ENCODE measurements around the gene SMARCC1. TPM values are rescaled to one million over a fixed set of nuclear protein-coding genes. Genes with fewer than 3 reads are reported as not detected.

SMARCC1 gene
- total RNA-seq, 1 experiment from 2014 or later: 130 TPM

DNA sequence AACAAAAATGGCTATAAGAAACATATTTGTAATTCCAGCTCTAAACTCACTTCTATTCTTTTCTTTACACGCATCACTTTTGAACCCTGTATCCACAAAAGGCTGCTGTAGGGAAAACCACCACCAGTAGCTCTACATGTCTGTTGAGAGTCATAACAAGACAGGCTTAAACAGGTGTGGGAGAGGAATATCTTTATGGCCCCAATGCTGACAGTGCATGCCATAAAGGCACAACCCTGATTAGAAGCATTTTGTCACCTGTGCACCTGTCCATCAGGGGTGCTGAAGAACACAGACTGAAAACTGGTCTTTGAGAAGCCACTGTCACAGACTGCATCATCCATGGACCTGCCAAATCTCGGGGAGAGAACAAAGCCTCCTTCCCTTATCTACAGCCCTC, 191.5 kb downstream of the SMARCC1 start:
- H3K4me3 ChIP-seq: no peak overlapping the region
- H3K36me3 ChIP-seq (ENCODE audit: low read depth): no peaks in the 10 kb centered on the region; the same call in 1 of the 2 replicates
- intact Hi-C loops (cut with micrococcal nuclease; ENCODE audit: unreplicated experiment): no loop called here
- ChIA-PET CTCF (no interaction called here), POLR2A (ENCODE audit: unreplicated experiment) (no interaction called here)
- DNase-seq: no peak
- H3K4me1 ChIP-seq (replicated peaks; ENCODE audit: insufficient read depth): no peaks in the 10 kb centered on the region
- no TSS peak for BruUV-seq (replicated peaks)
- H3K27ac ChIP-seq: no peak overlapping the region
- no peaks in the 10 kb centered on the region; the same call in none of the 2 replicates for H4K20me1 ChIP-seq (ENCODE audit: insufficient read depth)
- no peak overlapping the region for H3K4me2 ChIP-seq
- no peaks in the 10 kb centered on the region; the same call in 1 of the 2 replicates for H3F3A ChIP-seq (ENCODE audit: insufficient read depth, low read depth)
- H3K27me3 ChIP-seq (ENCODE audit: insufficient read depth, low read depth): no peaks in the 10 kb centered on the region
- H3K9me3 ChIP-seq (ENCODE audit: insufficient read depth, low read depth): no peaks in the 10 kb centered on the region
- TF ChIP-seq, protein P1, sequence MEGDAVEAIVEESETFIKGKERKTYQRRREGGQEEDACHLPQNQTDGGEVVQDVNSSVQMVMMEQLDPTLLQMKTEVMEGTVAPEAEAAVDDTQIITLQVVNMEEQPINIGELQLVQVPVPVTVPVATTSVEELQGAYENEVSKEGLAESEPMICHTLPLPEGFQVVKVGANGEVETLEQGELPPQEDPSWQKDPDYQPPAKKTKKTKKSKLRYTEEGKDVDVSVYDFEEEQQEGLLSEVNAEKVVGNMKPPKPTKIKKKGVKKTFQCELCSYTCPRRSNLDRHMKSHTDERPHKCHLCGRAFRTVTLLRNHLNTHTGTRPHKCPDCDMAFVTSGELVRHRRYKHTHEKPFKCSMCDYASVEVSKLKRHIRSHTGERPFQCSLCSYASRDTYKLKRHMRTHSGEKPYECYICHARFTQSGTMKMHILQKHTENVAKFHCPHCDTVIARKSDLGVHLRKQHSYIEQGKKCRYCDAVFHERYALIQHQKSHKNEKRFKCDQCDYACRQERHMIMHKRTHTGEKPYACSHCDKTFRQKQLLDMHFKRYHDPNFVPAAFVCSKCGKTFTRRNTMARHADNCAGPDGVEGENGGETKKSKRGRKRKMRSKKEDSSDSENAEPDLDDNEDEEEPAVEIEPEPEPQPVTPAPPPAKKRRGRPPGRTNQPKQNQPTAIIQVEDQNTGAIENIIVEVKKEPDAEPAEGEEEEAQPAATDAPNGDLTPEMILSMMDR (conservative IDR thresholded peaks at IDR 0.05): no peak
- no peak for TF ChIP-seq EZH2 (IDR thresholded peaks at IDR 0.05; ENCODE audit: low read depth)
- H3K9me2 ChIP-seq (ENCODE audit: insufficient read depth): no peaks in the 10 kb centered on the region
- no peaks in the 10 kb centered on the region for H3K79me2 ChIP-seq (ENCODE audit: low read depth)
- H2AFZ ChIP-seq: no peak overlapping the region

DNA sequence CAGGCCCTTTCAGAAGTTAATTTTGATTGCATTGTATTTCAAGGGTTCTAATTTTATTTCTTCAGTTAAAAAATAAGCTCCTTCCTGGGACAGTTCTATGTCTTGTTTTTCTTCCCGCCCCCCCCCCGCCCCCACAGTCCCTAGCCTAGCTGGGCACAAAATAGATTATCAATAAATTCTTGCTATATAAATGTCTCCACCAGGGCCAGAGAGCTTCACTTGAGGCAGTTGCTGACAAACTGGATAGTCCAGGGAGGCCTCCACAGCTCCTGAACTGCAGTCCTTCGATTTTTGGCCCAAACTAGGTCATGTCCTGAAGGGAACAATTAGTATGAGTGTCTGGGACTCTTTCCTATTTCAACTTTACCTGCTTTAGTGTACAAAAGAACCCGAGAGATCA, 193.1 kb downstream of the SMARCC1 start:
- H3K9me2 ChIP-seq (ENCODE audit: insufficient read depth): no peaks in the 10 kb centered on the region
- ChIA-PET POLR2A (ENCODE audit: unreplicated experiment) (no interaction called here), CTCF (interaction anchor here (0.8 kb wide), 1 partner anchor 11 kb away, joined by 4 read pairs; no protein-coding TSS in a partner anchor)
- H3K27ac ChIP-seq: no peak overlapping the region
- H3K4me1 ChIP-seq (replicated peaks; ENCODE audit: insufficient read depth): no peaks in the 10 kb centered on the region
- H3K79me2 ChIP-seq (ENCODE audit: low read depth): no peaks in the 10 kb centered on the region
- no peak for DNase-seq
- no TSS peak for BruUV-seq (replicated peaks)
- H3K4me3 ChIP-seq: no peak overlapping the region
- TF ChIP-seq, protein P1 (conservative IDR thresholded peaks at IDR 0.05): no peak
- no peak for TF ChIP-seq EZH2 (IDR thresholded peaks at IDR 0.05; ENCODE audit: low read depth)
- no peaks in the 10 kb centered on the region for H3K27me3 ChIP-seq (ENCODE audit: insufficient read depth, low read depth)
- no peak overlapping the region for H2AFZ ChIP-seq
- H3K9me3 ChIP-seq (ENCODE audit: insufficient read depth, low read depth): no peaks in the 10 kb centered on the region
- H3F3A ChIP-seq (ENCODE audit: insufficient read depth, low read depth): no peaks in the 10 kb centered on the region; the same call in 1 of the 2 replicates
- H3K36me3 ChIP-seq (ENCODE audit: low read depth): no peaks in the 10 kb centered on the region; the same call in 1 of the 2 replicates
- intact Hi-C loops (cut with micrococcal nuclease; ENCODE audit: unreplicated experiment): no loop called here
- no peaks in the 10 kb centered on the region; the same call in none of the 2 replicates for H4K20me1 ChIP-seq (ENCODE audit: insufficient read depth)
- no peak overlapping the region for H3K4me2 ChIP-seq

DNA sequence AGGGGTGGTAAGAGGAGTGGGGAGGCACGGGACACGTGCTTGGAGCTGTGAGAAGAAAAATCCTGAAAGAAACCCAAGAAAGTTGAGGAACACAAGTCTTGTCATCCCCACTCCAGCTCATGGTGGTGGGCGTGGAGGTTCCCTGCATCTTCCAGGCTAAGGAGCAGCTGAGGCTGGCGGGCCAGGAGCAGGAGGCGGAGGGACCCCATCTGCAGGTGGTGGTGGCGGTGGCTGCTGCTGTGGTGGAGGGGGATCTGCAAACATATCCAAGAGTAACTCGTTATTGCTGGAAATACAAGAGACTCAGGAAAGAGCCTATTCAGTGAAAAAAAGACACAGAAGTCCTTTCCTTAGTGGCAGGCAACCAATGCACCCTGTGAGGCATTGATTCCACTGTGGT, 193.6 kb downstream of the SMARCC1 start:
- POLR2A ChIA-PET (ENCODE audit: unreplicated experiment): no interaction called here
- H3K36me3 ChIP-seq (ENCODE audit: low read depth): no peaks in the 10 kb centered on the region; the same call in 1 of the 2 replicates

More for the DNA sequence above, 193.6 kb downstream of the SMARCC1 start:
- no peak overlapping the region for H3K27ac ChIP-seq
- no peaks in the 10 kb centered on the region; the same call in 1 of the 2 replicates for H3F3A ChIP-seq (ENCODE audit: insufficient read depth, low read depth)
- no peak overlapping the region for H3K4me2 ChIP-seq
- no peaks in the 10 kb centered on the region for H3K27me3 ChIP-seq (ENCODE audit: insufficient read depth, low read depth)
- H3K9me2 ChIP-seq (ENCODE audit: insufficient read depth): no peaks in the 10 kb centered on the region
- CTCF ChIA-PET: interaction anchor here (0.8 kb wide), 1 partner anchor 10 kb away, joined by 4 read pairs; no protein-coding TSS in a partner anchor
- TF ChIP-seq EZH2 (IDR thresholded peaks at IDR 0.05; ENCODE audit: low read depth): no peak
- TF ChIP-seq, protein P1 (conservative IDR thresholded peaks at IDR 0.05): no peak
- H3K4me3 ChIP-seq: no peak overlapping the region
- H3K9me3 ChIP-seq (ENCODE audit: insufficient read depth, low read depth): no peaks in the 10 kb centered on the region
- BruUV-seq (replicated peaks): no TSS peak
- intact Hi-C loops (cut with micrococcal nuclease; ENCODE audit: unreplicated experiment): no loop called here
- no peaks in the 10 kb centered on the region for H3K79me2 ChIP-seq (ENCODE audit: low read depth)
- no peaks in the 10 kb centered on the region; the same call in none of the 2 replicates for H4K20me1 ChIP-seq (ENCODE audit: insufficient read depth)
- no peaks in the 10 kb centered on the region for H3K4me1 ChIP-seq (replicated peaks; ENCODE audit: insufficient read depth)
- no peak for DNase-seq
- no peak overlapping the region for H2AFZ ChIP-seq

Data from PC-9 (cell line).